Natural killer cell (primary cell): ENCODE measurements around the gene SRRD. TPM values are rescaled to one million over a fixed set of nuclear protein-coding genes. Genes with fewer than 3 reads are reported as not detected.

Source experiments
- ATAC-seq, 3 donors: fragments of 150-1000 bp in 2 of 3; fragments of 200-7000 bp in 1 of 3; cut with Tn5 transposase; 1 replicate in 1 of 3; 2 replicates in 2 of 3; pipeline ENCODE4 v1.10.0; 2021; ENCODE audit warnings: mild to moderate bottlenecking in 2 of 3, moderate library complexity in 2 of 3
- DNase-seq, 2 donors: peaks; one replicate each; pipeline versions ENCODE4 v3.0.0 to v3.0.0-alpha.2; 2013 to 2021; ENCODE audit warnings: mixed read lengths in 1 of 2
- H3K27ac ChIP-seq: one replicate; pipeline ENCODE4 v1.5.1; 2013; ENCODE audit warnings: mild to moderate bottlenecking, low read length
- H3K27me3 ChIP-seq: one replicate; pipeline ENCODE4 v1.6.1; 2013; ENCODE audit warnings: low read length; ENCODE audit not compliant: control insufficient read depth, insufficient read depth
- H3K36me3 ChIP-seq: one replicate; pipeline ENCODE4 v1.6.1; 2013; ENCODE audit warnings: low read length; ENCODE audit not compliant: control insufficient read depth, insufficient read depth
- H3K4me1 ChIP-seq: one replicate; pipeline ENCODE4 v1.6.1; 2013; ENCODE audit warnings: low read length; ENCODE audit not compliant: control insufficient read depth, insufficient read depth
- H3K4me3 ChIP-seq: one replicate; pipeline ENCODE4 v1.5.1; 2013; ENCODE audit warnings: low read length
- H3K9me3 ChIP-seq: one replicate; pipeline ENCODE4 v1.6.1; 2013; ENCODE audit warnings: low read length; ENCODE audit not compliant: control insufficient read depth, insufficient read depth
- H3K27ac Mint-ChIP-seq, 2 donors: one replicate each; pipeline ENCODE4 v1.8.0; 2022; ENCODE audit warnings: mild to moderate bottlenecking in 2 of 2, mixed read lengths in 2 of 2, moderate library complexity in 1 of 2
- H3K27me3 Mint-ChIP-seq, 2 donors: one replicate each; pipeline ENCODE4 v1.8.0; 2022; ENCODE audit warnings: low read depth in 2 of 2, mixed read lengths in 2 of 2
- H3K36me3 Mint-ChIP-seq: one replicate; pipeline ENCODE4 v1.8.0; 2022; ENCODE audit warnings: mixed read lengths
- H3K4me1 Mint-ChIP-seq, 2 donors: one replicate each; pipeline ENCODE4 v1.8.0; 2022; ENCODE audit warnings: mixed read lengths in 2 of 2
- H3K4me3 Mint-ChIP-seq: one replicate; pipeline ENCODE4 v1.8.0; 2022; ENCODE audit warnings: mild to moderate bottlenecking, moderate library complexity, mixed read lengths
- H3K9me3 Mint-ChIP-seq, 2 donors: one replicate each; pipeline ENCODE4 v1.8.0; 2022; ENCODE audit warnings: mixed read lengths in 2 of 2
- WGBS: methylation state at CpG from one replicate; pipeline ENCODE4 v1.1.7; 2013; ENCODE audit warnings: missing lambda C conversion rate; ENCODE audit not compliant: insufficient coverage; 5-methylcytosine and 5-hydroxymethylcytosine counted together
- intact Hi-C: fragments of 100-400 bp; cut with micrococcal nuclease; formaldehyde crosslinking; loops from one replicate; pipeline ENCODE4 v1.14.2; 2022
- total RNA-seq, 4 donors: library from RNA; stranded (reverse); fragments of 120-200 nt in 1 of 4; gene quantifications; one replicate each; pipeline versions ENCODE4 v1.2.3 to v1.2.4, GENCODE V29; 2013 to 2022
- TF ChIP-seq, protein P1 (sequence below): fragments of 200-600 bp; IDR thresholded peaks from one replicate; pipeline ENCODE4 v1.8.0; 2022; ENCODE audit warnings: antibody characterized with exemption

The SRRD gene
- total RNA-seq, 3 donors from 2014 or later (not counting 1 experiment from before 2014, with no cell fraction given), result 18.8 to 21.5 (median 21.4) TPM

GRCh38 chr22:26502688-26503561, 19.2 kb downstream of the SRRD start:
- no peaks in the 10 kb centered on the region for H3K9me3 ChIP-seq
- peak overlapping the region; percentile 79 for H3K4me3 Mint-ChIP-seq
- H3K36me3 ChIP-seq, result peaks cover 78% of the 10 kb centered on the region
- peak; percentile 57 to 84 for DNase-seq
- peak; percentile 88 to 91 (median 89) for ATAC-seq
- H3K27ac ChIP-seq, result peak overlapping the region; percentile 63
- peaks cover 26% of the 10 kb centered on the region in 2 donors for H3K4me1 Mint-ChIP-seq
- peak overlapping the region; percentile 87 to 93 for H3K27ac Mint-ChIP-seq
- H3K27me3 ChIP-seq, result no peaks in the 10 kb centered on the region
- intact Hi-C loops, result loop anchor here (1.0 to 5.0 kb wide), 4 partner anchors 20 to 162 kb away; partner anchors contain the start of genes HPS4, SRRD and TPST2
- H3K4me1 ChIP-seq, result peaks cover 19% of the 10 kb centered on the region
- peaks cover 15% of the 10 kb centered on the region for H3K36me3 Mint-ChIP-seq
- TF ChIP-seq, protein P1, sequence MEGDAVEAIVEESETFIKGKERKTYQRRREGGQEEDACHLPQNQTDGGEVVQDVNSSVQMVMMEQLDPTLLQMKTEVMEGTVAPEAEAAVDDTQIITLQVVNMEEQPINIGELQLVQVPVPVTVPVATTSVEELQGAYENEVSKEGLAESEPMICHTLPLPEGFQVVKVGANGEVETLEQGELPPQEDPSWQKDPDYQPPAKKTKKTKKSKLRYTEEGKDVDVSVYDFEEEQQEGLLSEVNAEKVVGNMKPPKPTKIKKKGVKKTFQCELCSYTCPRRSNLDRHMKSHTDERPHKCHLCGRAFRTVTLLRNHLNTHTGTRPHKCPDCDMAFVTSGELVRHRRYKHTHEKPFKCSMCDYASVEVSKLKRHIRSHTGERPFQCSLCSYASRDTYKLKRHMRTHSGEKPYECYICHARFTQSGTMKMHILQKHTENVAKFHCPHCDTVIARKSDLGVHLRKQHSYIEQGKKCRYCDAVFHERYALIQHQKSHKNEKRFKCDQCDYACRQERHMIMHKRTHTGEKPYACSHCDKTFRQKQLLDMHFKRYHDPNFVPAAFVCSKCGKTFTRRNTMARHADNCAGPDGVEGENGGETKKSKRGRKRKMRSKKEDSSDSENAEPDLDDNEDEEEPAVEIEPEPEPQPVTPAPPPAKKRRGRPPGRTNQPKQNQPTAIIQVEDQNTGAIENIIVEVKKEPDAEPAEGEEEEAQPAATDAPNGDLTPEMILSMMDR, result peak; percentile 63
- no peak overlapping the region for H3K4me3 ChIP-seq
- no peaks in the 10 kb centered on the region for H3K27me3 Mint-ChIP-seq
- 4% methylated on average over 3 of the region's 3 CpGs for WGBS
- no peaks in the 10 kb centered on the region for H3K9me3 Mint-ChIP-seq

GRCh38 chr22:26503758-26504157, 20.1 kb downstream of the SRRD start:
- peak overlapping the region; percentile 63 for H3K27ac ChIP-seq
- Mint-ChIP-seq H3K27ac (peak overlapping the region; percentile 87 to 93), H3K4me3 (peak overlapping the region; percentile 79), H3K4me1 (peaks cover 26% of the 10 kb centered on the region in 2 donors), H3K27me3 (no peaks in the 10 kb centered on the region), H3K9me3 (no peaks in the 10 kb centered on the region), H3K36me3 (peaks cover 15% of the 10 kb centered on the region)
- intact Hi-C loops, result loop anchor here (1.0 to 5.0 kb wide), 4 partner anchors 21 to 162 kb away; partner anchors contain the start of genes HPS4, SRRD and TPST2
- TF ChIP-seq, protein P1, result no peak
- H3K9me3 ChIP-seq, result no peaks in the 10 kb centered on the region
- ATAC-seq (no peak), DNase-seq (no peak)
- peaks cover 81% of the 10 kb centered on the region for H3K36me3 ChIP-seq
- H3K27me3 ChIP-seq, result no peaks in the 10 kb centered on the region
- H3K4me3 ChIP-seq, result no peak overlapping the region
- H3K4me1 ChIP-seq, result peaks cover 19% of the 10 kb centered on the region
- WGBS, result 62% methylated on average over 1 of the region's 1 CpG

GRCh38 chr22:26508148-26508547, 24.5 kb downstream of the SRRD start:
- H3K4me1 Mint-ChIP-seq, result peaks cover 37 to 43% of the 10 kb centered on the region in 2 donors

More at GRCh38 chr22:26508148-26508547, 24.5 kb downstream of the SRRD start:
- Histone ChIP-seq H3K4me1 (peaks cover 28% of the 10 kb centered on the region), H3K9me3 (no peaks in the 10 kb centered on the region), H3K27ac (no peak overlapping the region), H3K27me3 (no peaks in the 10 kb centered on the region), H3K4me3 (no peak overlapping the region), H3K36me3 (peaks cover 59% of the 10 kb centered on the region)
- intact Hi-C loops, result no loop called here
- no peaks in the 10 kb centered on the region for H3K9me3 Mint-ChIP-seq
- no peaks in the 10 kb centered on the region for H3K27me3 Mint-ChIP-seq
- H3K4me3 Mint-ChIP-seq, result no peak overlapping the region
- H3K36me3 Mint-ChIP-seq, result peaks cover 8% of the 10 kb centered on the region
- ATAC-seq, result no peak
- TF ChIP-seq, protein P1, result no peak
- DNase-seq, result no peak
- no peak overlapping the region for H3K27ac Mint-ChIP-seq
